ENCODE results near the gene C11orf65.
A peak's percentile ranks its signal among the peaks of the same experiment; 100 is the strongest.

Gene C11orf65, protein sequence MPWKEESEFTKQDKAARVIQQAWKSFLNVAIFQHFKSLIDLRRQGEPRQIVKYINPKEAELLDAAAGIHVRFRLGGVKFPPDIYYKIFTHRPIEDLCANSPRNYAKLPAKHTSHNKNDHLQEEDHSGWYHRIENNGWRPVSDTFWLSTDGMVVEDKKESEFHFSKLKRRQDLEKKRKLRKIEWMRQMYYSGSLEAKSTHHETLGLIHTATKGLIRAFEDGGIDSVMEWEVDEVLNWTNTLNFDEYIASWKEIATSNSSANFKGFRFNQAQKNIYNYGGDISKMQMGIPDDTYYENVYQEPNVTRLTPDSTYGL

DNA sequence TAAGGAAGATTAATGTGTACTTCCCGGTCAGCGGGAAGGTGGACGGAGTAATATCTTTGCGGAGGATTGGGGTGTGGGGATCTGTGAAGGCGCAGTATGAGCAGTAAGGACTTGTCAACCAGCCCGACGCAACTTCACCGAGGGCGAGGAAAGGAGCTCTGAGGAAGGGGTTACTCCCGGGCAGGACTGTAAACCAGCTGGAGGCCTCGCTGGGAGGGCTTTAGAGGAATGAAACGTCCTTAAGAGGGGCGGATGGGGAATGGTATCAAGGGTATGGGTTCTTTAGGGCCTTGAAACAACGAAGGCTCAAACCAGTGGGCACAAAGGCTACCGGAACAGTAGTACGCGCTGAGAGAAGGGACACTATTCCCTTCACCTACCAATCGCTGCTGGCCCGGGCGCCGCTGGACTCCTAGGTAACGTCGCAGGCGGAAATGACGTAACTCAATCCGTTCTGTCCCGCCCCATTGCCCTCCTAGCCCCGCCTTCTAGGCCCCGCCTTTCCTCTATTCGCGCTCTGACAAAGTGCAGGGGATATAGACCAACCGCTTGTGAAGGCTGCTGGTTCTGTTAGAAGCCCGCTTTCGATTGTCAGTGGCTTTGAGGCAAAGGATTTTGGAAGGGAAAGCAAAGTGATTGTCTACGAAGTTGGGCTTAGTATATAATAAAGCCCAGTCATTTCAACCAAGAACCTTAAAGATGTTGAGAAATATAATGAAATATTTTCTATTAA, at the start of gene C11orf65:
TSS of gene C11orf65 (minus strand) at position 439 of the 733 bp plus-strand sequence. CDS start 5,970 bp downstream, outside the sequence.
- H3K27me3 ChIP-seq (replicated peaks; ENCODE audit: control insufficient read depth, insufficient read depth, low read length): no peaks in the 10 kb centered on the region
- H3K36me3 ChIP-seq (ENCODE audit: control insufficient read depth, insufficient read depth, low read length): no peaks in the 10 kb centered on the region
- peak; percentile 94 for DNase-seq (ENCODE audit: extremely low read depth, insufficient read length)
- TF ChIP-seq, protein P1, sequence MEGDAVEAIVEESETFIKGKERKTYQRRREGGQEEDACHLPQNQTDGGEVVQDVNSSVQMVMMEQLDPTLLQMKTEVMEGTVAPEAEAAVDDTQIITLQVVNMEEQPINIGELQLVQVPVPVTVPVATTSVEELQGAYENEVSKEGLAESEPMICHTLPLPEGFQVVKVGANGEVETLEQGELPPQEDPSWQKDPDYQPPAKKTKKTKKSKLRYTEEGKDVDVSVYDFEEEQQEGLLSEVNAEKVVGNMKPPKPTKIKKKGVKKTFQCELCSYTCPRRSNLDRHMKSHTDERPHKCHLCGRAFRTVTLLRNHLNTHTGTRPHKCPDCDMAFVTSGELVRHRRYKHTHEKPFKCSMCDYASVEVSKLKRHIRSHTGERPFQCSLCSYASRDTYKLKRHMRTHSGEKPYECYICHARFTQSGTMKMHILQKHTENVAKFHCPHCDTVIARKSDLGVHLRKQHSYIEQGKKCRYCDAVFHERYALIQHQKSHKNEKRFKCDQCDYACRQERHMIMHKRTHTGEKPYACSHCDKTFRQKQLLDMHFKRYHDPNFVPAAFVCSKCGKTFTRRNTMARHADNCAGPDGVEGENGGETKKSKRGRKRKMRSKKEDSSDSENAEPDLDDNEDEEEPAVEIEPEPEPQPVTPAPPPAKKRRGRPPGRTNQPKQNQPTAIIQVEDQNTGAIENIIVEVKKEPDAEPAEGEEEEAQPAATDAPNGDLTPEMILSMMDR (IDR thresholded peaks at IDR 0.05; ENCODE audit: insufficient read depth, low read length, poor library complexity, severe bottlenecking): no peak
- peak within 1 kb of the TSS; percentile 82 for H3K4me3 ChIP-seq (replicated peaks; ENCODE audit: low read depth, low read length)

DNA sequence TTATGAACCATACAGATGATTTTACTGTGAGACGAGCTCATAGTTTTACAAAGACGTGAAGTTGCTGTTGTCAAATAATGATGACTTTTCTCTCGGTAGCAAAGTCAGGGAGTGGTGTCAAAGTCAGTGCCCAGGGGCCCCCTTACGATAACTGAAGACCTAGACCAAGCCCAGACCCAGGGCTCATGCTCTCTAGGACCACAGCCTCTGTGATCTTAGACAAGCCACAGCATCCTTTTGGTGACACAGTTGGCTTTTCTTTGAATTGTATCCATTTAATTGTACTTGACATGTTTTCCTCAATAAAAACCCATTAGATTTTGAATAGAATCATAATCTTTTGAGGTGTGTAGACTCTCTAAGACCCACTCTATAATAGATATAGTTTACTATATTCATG, 48.8 kb upstream of the C11orf65 start:
- no peak overlapping the region for H3K4me3 ChIP-seq (replicated peaks; ENCODE audit: low read depth, low read length)
- DNase-seq (ENCODE audit: extremely low read depth, insufficient read length): no peak
- no peaks in the 10 kb centered on the region for H3K36me3 ChIP-seq (ENCODE audit: control insufficient read depth, insufficient read depth, low read length)
- TF ChIP-seq, protein P1 (IDR thresholded peaks at IDR 0.05; ENCODE audit: insufficient read depth, low read length, poor library complexity, severe bottlenecking): no peak
- H3K27me3 ChIP-seq (replicated peaks; ENCODE audit: control insufficient read depth, insufficient read depth, low read length): no peaks in the 10 kb centered on the region; the same call in 1 of the 2 replicates

DNA sequence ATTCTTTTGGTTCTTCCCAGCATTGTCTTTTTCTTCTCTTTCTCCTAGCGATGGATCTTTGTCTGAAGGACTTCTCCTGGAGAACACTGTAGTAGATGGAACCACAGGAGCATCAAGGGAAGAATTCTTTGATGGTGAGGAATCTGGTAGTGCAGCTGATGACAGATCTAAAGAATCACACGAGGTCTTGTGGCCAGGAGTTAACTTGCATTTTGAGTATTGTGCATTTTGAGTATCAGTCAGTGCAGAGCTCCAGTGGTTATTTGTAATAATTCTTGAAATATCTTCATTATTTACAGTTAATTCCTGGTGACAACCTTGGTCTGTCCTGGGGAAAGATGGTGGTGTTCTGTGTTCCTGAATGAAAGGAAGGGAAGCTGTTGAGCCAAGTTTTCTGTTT, 45.4 kb upstream of the C11orf65 start:
- H3K36me3 ChIP-seq (ENCODE audit: control insufficient read depth, insufficient read depth, low read length): no peaks in the 10 kb centered on the region
- H3K4me3 ChIP-seq (replicated peaks; ENCODE audit: low read depth, low read length): no peak overlapping the region
- no peak for DNase-seq (ENCODE audit: extremely low read depth, insufficient read length)
- no peaks in the 10 kb centered on the region; the same call in 1 of the 2 replicates for H3K27me3 ChIP-seq (replicated peaks; ENCODE audit: control insufficient read depth, insufficient read depth, low read length)
- TF ChIP-seq, protein P1 (IDR thresholded peaks at IDR 0.05; ENCODE audit: insufficient read depth, low read length, poor library complexity, severe bottlenecking): no peak

DNA sequence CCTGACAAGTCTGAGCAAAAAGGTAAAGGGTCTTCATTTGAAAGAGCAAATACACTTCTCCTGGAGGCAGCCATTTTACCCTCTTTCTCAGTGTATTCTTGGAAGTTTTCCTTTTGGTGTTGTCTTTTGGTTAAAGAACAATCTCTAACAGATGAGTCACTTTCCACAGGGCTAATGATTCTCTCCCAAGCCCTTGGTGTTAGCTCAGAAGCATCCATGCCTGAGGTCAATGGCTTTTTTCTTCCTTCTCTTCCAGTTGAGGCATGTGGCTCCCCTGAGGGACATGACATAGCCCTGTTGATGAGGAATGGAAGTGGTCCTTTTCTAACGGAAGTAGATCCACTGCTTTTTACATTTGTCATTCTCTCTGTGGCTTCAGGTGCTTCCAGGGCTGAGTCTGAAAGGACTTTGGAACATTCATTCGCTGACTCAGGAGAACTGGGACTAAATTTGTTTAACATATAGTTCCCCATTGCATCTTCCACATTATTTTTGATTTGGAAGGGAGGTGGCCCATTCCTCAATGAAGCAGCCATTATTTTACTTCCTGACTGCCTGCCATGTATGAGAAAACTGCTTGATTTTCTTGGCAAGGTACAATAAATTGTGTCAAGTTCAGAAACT, 44.6 kb upstream of the C11orf65 start:
- no peak for DNase-seq (ENCODE audit: extremely low read depth, insufficient read length)
- no peaks in the 10 kb centered on the region; the same call in 1 of the 2 replicates for H3K27me3 ChIP-seq (replicated peaks; ENCODE audit: control insufficient read depth, insufficient read depth, low read length)
- TF ChIP-seq, protein P1 (IDR thresholded peaks at IDR 0.05; ENCODE audit: insufficient read depth, low read length, poor library complexity, severe bottlenecking): no peak
- H3K36me3 ChIP-seq (ENCODE audit: control insufficient read depth, insufficient read depth, low read length): no peaks in the 10 kb centered on the region
- no peak overlapping the region for H3K4me3 ChIP-seq (replicated peaks; ENCODE audit: low read depth, low read length)

DNA sequence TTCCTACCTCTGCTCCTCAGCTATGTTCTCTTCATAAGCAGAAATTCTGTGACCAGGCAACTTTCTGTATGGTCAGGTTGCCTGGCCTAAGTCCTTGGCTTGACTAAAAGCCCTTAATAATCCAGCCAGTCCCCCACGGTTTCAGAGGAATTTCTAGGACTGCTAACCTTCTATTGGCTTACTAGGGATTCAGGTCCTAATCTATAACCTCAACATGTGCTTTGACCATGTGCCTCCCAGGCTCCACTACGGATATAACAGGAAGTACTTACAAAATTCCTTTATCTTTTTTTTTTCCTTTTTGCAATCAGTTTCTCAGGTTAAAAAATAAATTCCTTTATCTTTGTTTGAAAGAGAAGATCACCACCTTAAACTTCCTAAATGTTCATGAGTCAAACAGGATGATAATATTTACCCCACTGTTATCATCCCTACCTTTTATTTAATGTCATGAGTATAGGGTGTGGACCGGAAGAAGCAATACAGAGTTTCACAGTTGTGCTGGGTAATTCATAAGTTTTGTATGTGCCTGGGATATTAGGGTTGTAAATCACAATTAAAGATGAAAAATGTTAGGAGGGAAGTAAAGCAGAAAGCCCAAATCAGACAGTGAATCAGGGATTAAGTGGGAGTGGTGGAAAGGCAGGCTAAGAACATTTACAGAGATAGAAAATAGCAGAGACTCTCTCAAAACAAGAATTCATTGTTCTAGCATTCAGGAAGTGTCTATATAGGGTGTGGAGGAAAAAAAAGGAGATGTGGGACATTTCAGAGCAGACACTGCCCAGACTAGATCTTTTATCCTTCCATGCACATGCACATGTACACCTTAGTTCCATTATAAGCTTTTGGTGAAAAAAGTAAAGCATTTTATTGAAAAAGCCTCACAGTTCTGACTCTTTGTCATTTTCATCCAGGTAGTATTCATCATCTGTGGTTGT, 41.6 kb upstream of the C11orf65 start:
- no peak for DNase-seq (ENCODE audit: extremely low read depth, insufficient read length)
- no peaks in the 10 kb centered on the region for H3K36me3 ChIP-seq (ENCODE audit: control insufficient read depth, insufficient read depth, low read length)
- H3K27me3 ChIP-seq (replicated peaks; ENCODE audit: control insufficient read depth, insufficient read depth, low read length): no peaks in the 10 kb centered on the region; the same call in 1 of the 2 replicates
- no peak overlapping the region for H3K4me3 ChIP-seq (replicated peaks; ENCODE audit: low read depth, low read length)
- TF ChIP-seq, protein P1 (IDR thresholded peaks at IDR 0.05; ENCODE audit: insufficient read depth, low read length, poor library complexity, severe bottlenecking): no peak

Measured in GM06990 (cell line).